HG03521 (cell line): ENCODE results near the gene PET100.
A peak's percentile ranks its signal among the peaks of the same experiment; 100 is the strongest.

Experiments
- ATAC-seq: cut with Tn5 transposase; IDR thresholded peaks from one replicate; pipeline ENCODE4 v1.9.1; 2021; ENCODE audit warnings: mild to moderate bottlenecking, moderate library complexity; ENCODE audit not compliant: unreplicated experiment

PET100 gene

DNA sequence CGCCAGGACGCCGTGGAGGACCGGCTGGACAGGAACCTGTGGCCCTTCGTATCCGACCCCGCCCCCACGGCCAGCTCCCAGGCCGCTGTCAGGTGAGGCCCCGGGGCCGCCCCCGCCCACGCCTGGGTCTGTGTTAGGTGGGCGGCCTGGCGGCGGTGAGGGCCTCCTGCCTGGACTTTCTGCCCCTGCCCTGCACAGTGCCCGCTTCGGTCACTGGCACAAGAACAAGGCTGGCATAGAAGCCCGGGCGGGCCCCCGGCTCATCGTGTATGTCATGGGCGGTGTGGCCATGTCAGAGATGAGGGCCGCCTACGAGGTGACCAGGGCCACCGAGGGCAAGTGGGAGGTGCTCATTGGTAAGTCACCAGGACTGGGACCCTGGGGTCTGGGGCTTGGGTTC, 17.6 kb downstream of the PET100 start:
- no peak for ATAC-seq

DNA sequence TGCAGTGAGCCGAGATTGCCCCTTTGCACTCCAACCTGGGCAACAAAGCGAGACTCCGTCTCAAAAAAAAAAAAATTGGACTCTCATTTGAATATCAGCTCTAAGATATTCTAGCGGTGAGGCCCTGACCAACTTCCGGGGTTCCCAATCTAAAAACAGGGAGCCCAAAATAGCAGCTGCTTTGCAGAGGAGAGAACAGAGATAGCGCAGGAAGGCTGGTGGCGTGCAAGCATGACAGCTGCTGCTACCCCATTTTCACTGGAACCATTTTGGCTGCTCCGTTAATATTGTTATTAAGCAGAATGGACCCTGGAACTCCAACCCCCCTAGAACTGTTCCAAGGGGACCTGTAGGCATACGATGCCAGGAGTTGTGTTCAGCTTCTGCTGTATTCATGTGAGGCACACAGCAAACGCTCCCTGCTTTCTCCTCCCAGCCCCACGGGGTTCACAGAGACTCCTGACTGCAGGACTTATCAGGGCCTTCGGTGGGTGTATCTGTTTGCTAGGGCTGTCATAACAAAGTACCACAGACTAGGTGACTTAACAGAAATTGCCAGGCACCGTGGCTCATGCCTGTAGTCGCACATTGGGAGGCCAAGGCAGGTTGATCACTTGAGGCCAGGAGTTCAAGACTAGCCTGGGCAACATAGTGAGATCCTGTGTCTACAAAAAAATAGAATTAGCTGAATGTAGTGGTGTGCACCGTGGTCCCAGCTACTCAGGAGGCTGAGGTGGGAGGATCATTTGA, 18.8 kb downstream of the PET100 start:
- no peak for ATAC-seq

DNA sequence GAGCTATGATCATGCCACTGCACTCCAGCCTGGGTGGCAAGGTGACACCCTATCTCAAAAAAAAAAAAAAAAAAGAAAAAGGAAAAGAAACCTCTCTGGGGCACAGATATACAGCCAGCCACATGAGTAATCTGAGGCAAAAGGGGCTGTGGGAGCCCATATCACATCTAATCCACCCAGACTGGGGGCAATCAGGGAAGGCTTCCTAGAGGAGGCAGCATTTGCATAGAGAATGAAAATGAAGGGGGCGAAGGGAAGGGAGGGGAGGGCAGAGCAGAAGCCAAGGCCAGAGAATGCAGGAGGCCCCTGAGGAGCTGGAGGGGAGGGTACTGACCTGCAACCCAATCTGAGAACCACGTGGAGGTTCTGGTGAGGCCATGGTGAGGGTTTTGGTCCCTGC, 20.6 kb downstream of the PET100 start:
- ATAC-seq, result no peak

DNA sequence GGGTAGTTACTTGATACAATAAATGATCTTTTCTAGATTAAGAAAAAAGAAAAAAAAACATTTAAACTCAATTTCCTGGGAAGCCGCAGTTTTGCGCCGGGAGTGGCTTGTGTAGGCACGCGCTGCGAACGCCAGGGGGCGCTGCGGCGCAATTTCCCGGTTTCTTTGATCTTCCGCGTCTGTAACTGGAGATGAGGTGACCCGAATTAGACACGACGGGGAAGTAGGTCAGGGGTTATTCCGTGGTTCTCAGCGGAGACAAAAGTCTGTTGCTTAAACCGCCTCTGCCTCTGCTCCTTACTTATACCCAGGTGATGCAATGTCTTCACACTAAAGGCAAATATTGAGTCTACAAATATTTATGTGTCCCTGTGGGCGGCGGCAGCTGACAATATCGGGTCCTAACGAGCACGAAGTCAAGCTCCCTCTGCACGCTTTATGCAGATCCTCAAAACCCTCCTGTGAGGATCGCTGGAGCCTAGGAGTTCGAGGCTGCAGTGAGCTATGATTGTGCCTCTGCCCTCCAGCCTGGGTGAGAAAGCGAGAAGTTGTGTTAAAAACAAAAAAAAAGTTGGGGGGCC, 22.6 kb downstream of the PET100 start:
- ATAC-seq, result no peak

DNA sequence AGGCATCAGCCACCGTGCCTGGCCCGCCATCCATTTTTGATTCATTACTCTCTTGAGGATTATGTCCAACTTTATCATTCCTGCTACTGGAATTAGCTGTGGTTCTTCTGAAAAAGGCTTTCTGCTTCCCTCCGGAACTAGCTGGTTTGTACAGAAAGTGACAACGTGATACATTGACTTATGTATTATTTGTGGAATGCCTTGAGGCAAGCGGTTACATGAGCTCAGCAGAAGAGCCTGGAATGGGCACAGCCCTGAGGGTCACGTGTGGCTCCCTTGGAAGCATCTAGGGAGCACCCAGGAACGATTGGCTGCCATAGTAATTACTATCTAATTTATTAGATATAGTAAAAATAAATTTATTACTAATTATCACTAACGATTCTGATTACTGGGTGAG, 24.8 kb downstream of the PET100 start:
- no peak for ATAC-seq

DNA sequence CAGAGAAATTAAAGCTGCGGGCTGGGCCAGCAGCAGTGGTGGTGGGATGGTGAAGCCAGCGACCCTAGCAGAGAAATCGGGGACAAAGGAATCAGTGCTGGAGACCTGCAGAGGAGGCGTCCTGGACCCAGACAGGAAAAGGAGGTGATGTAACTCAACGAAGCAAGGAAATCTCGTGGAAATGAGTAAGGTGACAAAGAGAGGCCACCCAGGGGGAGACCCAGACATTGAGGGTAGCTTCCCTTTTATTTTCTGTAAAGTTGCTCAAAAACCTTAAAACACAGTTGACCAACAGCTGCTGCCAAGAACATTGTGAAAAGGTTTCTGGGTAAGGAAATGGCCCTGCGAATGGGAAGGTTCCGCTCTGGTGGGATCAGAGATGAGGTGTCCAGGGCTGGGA, 26.0 kb downstream of the PET100 start:
- ATAC-seq, result no peak

DNA sequence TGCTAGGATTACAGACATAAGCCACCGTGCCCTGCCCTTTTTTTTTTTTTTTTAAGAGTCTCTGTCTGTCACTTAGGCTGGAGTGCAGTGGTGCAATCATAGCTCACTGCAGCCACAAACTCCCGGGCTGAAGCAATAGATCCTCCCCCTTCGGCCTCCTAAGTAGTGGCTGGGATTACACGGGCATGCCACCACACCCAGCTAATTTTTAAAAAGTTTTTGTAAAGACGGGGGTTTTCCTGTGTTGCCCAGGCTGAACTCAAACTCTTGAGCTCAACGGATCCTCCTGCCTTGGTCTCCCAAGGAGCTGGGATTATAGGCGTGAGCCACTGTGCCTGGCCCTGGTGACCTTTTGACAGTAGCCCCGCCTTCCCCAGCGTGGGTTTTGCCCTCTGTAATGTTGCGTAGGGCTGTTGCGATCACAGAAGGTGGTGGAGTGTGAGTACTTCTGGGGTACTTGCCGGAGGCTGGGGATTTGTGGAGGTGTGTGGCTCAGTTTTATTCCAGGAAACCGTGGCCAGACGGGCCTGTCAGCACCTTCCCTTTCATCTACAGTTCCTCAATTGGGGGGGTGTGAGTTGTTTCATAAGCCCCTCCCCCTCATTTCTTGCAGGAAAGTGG, 27.6 kb downstream of the PET100 start:
- ATAC-seq, result no peak

DNA sequence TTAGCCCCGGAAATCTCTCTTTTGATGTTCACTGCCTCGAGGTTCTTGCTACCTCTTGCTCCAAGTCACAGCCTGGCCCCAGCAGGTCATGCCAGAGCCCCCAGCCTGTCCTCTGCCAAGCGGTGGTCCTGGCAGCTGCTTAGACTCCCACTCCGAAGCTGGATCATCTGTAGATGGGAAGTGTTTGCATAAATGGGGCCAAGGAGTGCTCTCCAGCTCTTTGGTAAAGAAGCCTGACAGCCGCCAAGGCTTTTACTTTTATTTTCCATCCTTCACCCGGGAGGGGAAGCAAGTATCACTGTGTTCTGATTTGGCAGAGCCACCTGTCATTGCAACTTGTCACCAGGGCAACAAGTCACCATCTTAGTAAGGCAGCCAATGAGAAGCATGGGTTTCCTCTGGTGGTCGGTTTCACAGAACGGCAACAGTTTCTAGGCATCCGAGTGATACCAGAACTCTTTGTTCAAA, 28.7 kb downstream of the PET100 start:
- peak; percentile 73 for ATAC-seq

DNA sequence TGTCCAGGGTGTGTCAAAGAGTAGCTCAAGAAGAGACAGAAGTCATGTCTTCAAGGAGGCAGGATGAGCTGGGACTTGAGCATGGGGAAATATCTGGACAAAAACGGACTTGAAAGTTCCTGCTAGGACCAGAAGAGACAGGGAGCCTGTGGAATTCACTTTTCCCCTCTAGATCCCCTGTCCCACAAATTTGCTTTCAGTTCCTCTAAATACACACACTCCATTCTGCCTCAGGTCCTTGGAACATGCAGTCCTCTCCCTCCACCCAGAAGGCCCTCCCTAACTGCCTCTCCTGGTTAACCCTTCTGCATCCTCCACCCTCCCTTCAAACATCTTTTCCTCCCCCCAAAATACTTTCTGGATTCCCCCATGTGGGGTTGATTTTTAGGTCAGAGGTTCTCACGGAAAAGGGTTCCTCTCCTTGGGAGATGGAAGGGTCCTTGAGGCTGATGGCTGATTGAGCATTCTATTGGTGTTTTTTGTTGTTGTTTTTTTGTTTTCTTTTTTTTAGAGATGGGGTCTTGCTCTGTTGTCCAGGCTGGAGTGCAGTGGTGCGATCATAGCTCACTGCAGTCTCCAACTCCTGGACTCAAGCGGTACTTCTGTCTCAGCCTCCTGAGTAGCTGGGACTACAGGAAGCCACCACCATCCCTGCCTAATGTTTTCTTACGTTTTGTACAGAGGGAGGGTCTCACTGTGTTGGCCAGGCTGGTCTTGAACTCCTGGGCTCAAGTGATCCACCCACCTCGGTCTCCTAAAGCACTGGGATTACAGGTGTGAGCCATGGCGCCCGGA, 32.3 kb downstream of the PET100 start:
- ATAC-seq, result no peak

DNA sequence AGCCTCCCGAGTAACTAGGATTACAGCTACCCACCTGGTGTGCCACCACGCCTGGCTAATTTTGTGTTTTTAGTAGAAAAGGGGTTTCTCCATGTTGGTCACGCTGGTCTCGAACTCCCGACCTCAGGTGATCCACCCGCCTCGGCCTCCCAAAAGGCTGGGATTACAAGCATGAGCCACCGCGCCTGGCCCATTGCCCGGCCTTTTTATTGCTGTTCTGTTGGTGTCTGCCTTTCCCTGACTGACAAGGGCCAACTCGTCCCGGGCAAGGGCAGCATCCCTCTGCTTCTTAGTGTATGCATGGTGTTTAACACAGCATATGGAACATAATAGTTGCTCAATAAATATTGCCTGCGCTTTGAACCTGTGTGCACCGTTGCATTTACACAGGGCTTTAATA, 33.1 kb downstream of the PET100 start:
- ATAC-seq, result no peak

DNA sequence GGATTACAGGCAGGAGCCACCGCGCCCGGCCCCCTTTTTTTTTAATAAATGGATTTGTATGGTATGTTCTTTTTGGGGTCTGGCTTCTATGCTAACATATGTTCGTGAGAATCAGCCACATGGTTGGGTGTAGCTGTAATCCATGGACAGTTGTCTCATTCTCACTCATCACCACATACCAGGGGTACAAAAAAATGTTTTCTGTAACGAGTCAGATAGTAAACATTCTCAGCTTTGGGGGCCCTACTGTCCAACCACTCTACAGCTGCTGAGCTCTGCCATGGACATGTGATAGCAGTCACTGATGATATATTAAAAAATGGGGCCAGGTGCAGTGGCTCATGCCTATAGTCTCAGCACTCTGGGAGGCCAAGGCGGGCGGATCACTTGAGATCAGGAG, 34.1 kb downstream of the PET100 start:
- no peak for ATAC-seq

DNA sequence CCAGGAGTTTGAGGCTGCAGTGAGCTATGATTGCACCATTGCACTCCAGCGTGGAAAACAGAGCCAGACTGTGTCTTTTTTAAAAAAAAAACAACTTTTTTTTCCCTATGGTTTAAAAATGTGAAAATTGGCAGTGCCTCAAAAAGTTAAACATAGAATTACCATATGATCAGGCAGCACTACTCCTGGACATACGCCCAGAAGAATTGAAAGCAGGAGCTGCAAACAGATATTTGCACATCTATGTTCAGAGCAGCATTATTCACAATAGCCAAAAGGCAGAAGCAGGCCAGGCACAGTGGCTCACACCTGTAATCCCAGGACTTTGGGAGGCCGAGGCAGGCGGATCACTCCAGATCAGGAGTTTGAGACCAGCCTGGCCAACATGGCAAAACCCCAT, 35.5 kb downstream of the PET100 start:
- ATAC-seq, result no peak

DNA sequence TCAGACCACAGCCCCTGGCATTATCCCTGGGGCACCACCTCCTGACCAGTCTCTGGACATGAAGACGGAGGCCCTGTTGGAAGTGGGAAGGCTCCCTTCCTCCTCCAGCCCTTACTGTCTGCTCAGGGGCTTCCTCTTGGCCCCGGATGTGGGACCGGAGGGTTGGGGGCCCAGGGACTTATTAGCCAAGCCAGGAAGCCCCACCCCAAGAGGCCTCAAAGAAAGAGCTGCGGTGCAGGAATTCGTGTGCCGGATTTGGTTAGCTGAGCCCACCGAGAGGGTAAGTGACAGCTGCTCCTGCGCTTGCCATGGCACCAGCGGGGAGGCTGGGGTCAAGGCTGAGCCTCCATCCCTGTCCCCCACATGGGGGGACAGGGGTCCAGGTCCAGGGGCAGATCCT, 39.2 kb downstream of the PET100 start, which contains the start of gene RETN:
TSS of gene RETN (plus strand) at position 208 of the 400 bp plus-strand sequence. CDS start 278 bp downstream, outside the sequence.
- no peak for ATAC-seq

DNA sequence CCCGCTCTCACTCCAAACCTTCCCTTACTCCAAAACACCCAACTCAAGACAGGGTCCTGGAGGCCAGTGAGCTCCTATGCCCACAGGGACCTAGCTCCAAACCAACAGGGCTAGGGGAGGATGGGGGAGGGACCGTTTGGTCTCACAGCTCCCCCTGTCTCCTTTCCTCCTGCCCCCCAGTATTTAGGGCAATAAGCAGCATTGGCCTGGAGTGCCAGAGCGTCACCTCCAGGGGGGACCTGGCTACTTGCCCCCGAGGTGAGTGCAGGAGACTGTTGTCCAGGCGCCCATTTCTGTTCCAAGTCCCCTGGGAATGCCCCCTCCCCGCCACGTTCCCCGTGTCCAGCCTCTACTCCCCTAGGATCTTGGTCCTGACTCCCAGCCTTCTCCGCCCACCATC, 40.0 kb downstream of the PET100 start:
- no peak for ATAC-seq

DNA sequence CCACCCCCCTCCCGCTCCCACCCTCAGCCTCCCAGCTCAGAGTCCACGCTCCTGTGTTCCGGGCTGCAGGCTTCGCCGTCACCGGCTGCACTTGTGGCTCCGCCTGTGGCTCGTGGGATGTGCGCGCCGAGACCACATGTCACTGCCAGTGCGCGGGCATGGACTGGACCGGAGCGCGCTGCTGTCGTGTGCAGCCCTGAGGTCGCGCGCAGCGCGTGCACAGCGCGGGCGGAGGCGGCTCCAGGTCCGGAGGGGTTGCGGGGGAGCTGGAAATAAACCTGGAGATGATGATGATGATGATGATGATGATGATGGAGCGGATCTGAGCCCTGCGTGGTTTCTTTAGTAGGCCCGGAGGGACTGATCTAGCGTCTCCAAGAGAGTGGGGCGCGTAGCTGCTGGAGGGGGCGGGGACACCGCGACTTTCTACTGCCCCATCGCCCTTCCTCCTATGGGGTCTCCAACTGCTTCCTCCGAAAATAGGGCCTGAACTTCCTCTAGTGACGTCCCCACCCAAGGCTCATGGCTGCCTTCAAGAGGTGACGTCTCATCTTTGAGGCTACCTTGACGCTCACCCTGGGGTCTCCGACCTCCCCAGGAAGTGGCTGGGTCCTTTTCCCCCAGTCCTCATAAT, 40.7 kb downstream of the PET100 start:
- no peak for ATAC-seq

DNA sequence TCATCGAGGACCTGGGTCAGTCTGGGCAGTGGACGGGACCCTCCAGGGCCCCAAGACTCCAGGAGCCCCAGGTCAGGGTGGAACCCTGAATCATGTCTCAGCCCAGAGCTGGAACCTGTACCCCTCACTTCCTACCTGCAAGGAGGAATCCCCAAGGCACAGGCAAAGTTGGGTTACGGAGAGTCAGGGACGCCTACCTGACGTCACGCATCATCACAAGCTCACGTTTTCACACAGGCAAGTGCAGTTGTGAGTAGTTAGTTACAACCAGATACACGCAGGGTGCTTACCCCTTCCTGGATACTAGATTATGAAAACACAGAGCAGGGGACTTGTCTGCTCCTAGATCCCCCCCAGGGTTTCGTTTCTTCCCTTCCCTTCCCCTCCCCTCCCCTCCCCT, 41.2 kb downstream of the PET100 start:
- ATAC-seq, result no peak

DNA sequence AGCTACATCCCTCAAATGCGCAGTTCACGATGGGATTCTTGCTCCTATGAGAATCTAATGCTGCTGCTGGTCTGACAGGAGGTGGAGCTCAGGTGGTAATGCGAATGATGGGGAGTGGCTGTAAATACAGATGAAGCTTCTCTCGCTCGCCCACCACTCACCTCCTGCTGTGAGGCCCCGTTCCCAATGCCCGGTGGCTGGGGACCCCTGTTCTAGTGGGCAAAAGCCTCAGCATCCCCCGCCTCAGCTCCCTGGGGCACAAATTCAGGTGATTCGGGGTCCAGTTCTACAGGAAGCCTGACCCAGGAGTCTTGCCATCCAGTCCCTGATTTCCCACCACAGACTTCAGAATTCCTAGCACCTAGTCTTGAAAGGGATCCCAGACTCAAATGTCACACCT, 42.9 kb downstream of the PET100 start:
- no peak for ATAC-seq

DNA sequence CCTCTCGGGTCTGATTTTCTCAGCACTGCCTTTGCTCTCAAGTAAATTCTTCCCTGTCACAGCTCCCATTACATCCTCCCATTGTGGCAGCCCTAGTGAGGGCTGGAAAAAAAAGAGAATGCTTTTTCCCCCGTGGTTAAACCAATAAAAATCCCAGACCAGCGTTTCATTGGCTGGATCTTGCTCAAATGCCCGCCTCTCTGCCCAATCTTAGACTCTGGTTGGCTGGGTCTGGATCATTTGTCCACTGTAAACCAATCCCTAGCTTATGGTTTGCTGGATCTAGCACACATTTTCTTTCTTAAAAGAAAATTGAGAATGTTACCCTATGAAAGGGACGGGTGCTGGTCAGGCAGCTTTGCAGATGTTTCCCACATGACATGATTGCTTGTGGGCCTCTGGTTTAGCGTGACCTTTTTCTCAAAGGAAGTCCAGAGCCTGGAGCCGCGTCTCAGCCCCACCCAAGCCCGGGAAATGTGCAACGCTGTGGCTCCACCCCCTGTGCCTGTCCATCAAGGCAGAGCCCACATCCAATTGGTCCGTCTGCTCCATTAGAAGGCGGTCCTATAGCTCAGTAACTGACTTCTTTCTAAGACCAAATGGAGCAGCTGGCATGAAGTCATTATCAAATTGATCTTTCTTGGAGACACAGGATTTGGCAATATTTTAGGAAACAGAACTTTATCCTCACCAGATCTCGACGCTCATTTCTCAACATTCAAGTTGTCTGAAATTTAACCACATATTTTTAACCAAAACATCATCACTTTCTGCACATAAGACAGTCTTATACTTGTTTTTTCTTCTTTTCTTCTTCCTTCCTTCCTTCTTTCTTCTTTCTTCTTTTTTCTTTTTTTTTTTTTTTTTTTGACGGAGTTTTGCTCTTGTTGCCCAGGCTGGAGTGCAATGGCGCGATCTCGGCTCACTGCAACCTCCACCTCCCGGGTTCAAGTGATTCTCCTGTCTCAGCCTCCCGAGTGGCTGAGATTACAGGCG, 44.7 kb downstream of the PET100 start:
- ATAC-seq, result no peak

DNA sequence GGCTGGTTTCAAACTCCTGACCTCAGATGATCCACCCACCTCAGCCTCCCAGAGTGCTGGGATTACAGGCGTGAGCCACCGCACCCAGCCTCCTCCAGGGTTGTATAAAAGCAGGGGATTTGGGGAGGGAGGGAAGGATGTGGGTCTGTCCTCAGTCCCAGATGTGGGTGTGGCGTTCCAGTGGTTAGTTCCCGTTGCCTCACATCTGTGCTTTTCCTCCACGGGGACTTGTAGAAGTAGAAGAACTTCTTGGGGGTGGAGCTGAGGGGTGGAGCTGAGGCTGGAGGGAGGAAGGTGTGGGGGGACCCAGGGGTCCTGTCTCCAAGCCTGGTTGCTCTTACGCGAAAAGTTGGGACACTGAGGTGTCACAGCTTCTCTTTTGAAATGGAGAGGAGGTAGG, 46.8 kb downstream of the PET100 start:
- no peak for ATAC-seq

DNA sequence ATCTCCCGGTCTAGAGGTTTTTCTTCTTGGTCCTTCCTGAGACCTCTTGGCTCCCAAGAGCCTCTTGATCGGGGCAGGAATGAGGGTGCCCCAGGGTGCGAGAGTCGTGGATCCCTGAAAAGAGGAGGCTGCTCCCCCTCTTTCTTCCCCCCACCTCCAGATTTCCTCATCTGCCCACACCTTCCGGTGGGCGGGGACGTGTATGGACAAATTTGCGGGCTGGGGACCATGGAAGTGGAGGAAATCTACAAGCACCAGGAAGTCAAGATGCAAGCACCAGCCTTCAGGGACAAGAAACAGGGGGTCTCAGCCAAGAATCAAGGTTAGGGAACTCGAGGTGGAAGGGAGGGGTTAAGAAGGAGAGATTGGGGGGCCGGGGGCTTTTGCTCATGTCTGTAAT, 47.3 kb downstream of the PET100 start, which contains the start of gene MCEMP1:
TSS of gene MCEMP1 (plus strand) at position 237 of the 400 bp plus-strand sequence. CDS start at position 268, 31 bp downstream.
- ATAC-seq, result no peak
